HG03159 (cell line): ENCODE measurements around the gene RAMACL.

Experiments used
- ATAC-seq: cut with Tn5 transposase; IDR thresholded peaks from one replicate; pipeline ENCODE4 v1.9.1; 2021; ENCODE audit warnings: mild to moderate bottlenecking, moderate library complexity; ENCODE audit not compliant: unreplicated experiment

RAMACL gene

DNA sequence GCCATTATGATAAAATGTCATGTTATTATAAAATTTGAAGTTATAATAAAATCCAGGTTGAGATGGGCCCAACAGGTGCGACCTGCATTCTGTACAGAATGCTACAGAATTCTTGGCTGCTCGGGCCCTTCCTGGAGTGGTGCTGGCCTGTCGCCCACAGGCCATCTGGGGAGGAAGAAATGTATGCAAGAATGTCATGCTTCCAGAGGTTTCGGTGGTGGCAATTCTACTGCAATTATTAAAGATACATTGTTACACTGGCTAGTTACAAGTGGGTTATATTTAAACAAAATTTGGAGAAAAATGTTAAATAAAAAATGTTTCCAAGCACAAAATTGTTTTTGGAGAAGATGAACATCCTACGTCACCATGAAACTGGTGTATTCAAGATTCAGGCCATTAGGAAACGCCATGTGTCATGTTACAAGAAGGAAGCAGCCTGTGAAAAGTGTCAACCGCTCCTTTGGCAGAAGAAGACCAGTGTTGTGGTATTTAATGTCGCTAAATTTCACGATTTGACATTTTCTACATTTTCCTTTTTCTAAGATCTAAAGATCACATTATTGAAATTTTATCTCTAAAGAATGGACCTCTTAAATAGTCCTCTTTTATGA, 7.1 kb downstream of the RAMACL start:
- ATAC-seq, result no peak

DNA sequence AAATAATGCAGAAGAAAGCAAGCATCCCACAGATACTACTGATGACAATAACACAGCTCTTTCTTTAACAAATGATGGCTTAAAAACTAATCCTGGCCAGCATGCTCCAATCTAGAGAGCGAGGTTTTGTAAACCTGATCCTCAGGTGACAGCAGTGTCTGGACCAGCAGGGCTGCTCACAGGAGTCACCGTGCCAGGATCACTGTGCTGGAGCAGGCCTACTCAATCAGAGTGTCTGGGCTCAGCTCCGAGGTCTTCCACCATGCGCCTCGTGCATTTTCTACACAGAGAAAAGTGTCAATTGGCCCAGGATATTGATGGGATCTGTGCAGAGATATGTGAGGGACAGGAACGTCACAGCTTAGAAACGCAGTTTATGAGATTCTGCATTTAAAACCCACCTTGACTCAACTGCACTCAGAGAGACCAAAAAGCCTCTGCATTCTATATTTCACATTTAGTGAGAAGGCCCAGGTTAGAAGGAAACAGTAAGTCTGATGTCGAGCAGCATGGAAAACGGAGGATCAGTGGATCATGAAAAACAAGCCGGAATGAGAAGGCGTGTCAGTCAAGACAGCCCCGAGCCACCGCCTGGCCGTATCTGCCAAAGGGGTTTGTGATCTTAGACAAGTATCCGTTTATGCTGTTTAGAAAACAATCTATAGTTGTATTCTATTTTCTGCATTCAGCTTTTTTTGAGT, 7.8 kb downstream of the RAMACL start:
- ATAC-seq, result no peak

DNA sequence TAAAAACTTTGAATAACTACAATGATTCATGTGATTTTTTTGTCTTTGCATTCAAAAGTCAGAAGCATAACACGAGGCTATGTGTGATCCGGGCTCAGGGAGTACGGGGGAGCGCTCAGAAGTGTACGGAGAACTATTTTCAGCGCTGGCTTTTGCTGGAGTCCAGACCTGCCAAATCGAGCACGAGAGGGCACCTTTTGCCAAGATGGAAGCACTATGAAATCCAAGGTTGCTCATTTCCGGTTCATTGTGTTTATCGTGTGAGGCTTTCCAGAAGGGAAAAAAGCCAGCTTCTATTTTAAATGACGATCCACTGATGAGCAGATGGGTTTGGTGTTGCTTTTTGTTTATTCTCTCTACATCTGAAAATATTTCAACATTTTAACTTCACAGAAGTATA, 11.3 kb downstream of the RAMACL start:
- ATAC-seq, result no peak

DNA sequence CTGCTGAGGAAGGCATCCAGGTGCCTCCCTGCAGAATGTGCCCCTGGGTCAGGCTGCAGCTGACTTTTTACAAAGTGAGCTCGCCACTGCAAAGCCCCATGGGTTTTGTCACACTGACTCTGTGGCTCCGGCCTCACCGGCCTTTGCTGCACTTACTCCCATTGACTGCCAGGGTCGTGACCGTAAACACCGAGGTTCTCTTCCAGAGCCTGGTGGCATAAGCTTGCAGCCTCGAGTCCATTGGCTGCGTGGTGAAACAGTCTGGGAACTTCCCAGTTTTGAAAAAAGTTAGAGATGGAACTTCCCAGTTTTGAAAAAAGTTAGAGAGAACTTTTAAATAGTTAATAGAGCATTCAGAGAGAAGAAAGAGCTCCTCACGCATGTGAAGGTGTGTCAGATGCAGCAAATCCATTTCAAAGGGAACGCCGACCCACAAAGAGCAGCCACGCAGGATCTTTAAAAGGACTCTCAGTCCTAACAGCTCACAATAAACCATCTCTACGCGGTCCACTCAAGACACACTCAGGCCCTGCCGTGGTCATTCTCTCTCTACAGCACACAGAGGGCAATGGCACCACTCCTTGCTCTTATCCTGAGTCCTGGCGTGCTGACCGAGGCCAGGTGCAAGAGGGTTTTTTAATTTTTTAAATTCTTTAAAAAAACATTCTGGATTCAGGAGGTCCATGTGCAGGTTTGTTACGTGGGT, 12.8 kb downstream of the RAMACL start:
- ATAC-seq, result no peak

DNA sequence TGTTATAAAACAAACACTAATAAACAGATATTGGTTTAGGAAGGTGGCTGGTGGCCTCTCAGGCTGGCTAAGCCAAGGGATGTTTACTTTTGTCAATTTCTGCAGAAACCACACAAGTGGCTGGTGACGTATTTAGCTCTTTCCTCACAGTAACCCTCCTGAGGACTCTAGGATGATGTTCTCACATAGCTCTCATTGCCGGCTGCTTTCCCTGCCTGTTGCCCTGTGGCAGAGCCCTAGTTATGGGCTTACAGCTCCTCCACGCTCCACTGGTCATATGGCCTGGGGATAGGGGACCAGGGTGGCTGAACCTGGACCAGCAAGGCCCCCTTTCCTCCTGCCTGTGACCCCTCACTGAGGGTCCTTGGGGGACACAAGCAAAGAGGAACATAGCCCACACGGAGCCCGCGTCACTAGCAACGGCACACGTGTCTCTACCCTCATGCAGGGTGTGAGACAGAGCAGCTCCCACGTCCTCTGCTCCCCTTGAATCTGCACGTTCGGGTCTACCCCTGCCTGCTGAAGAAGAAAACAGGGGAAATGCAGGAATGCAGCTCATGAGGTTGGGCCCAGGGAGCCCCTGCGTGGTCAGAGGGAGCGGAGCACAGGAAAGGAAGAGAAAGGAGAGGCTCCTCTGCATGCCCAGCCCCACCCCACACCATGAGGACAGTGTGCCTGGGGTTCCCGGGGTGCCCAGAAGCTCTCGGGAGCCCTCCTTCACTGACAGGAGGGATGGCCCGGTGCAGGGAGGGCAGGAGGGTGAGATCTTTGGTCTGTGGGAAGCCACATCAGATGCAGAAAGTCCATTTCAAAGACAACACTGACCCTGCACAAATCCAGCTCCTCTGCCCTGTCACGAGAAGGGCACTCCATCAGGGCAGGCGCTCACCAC, 13.9 kb downstream of the RAMACL start:
- ATAC-seq, result no peak

DNA sequence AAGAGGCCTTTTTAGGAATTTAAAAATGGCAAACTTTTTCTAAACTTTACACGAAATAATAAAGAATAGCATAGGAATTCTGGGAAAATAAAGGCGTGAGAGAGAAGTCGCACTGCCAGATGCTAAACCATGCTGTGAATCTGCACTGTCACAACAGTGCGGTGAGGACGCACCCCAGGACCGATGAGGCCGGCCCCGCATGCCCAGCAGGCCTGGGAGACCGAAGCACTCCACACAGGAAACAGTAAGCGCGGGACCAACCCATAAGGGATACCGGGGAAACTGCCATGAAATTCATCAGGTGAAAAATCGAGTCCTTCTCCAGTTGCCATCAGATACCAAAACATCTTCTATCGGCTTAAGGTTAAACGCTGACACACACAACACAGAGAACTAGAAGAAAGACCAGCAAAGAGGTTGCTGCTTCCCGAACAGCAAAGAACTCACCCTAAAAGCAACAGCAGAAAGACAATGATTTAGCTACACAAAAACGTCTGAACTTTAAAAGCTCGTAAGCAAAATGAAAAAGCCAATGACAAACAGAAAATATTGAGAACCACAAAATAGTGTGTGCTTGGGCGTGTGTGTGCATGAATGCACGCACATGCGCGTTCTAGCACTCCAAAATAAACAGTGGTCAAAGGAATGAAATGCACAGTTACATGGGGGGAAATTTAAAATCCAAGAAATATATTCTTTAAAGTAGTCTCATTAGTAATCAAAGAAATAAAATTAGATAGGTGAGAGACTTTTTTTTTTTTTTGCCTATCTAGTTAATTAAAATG, 15.4 kb downstream of the RAMACL start:
- no peak for ATAC-seq

DNA sequence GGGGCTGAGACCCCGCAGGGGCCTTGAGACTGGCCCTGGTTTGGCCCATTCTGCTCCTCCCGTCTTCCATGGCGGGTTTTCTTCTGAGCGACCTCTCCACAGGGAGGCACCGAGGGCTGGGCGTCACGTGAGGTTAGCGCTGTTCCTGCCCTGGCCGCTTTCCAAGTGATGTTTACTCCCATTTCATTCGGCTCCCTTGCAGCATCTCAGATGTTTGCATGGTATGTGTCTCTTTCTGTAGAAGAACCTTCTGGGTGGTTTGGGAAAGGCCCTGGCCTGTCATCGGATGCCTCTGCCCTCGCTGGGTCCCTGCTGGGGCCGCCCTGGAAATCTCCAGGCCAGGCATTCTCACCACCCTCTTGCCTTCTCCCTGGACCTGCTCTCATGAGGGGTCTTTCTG, 17.3 kb downstream of the RAMACL start:
- ATAC-seq, result no peak

DNA sequence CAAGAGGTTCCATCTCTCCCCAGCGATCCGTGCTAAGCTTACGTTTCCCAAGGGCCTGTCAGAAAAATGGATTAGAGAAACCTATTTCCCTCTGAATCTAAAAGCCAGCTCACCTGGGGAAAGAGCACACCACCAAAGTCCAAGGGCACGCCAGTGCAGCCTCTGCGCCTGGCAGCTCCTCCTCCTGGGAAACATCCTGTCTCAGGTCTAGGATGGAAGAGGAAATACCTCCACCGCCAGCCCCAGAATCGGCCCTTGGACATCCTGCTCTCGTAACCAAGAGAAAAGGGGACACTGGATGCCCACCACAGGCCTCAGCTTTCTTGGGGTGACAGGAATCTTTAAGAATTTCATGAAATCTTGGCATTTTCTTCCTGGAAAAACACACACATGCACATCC, 18.7 kb downstream of the RAMACL start:
- no peak for ATAC-seq

DNA sequence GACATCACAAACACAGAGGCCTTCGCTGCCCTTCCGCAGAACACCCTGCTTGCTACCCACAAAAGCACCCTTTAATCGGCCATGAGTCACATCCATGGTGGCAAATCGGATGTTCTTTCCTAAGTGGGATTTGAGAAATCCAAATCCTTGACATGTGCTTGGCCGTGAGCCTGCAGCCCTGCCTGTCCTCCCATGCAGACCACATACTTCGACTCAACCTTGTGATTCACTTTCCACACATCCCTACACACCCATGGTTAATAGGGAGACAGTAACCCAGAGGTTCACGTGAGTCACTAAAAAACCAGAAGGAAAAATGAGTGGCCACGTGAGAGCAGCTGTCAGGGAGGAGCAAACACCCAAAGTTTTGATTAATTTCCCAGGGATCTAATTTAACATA, 19.4 kb downstream of the RAMACL start:
- no peak for ATAC-seq

DNA sequence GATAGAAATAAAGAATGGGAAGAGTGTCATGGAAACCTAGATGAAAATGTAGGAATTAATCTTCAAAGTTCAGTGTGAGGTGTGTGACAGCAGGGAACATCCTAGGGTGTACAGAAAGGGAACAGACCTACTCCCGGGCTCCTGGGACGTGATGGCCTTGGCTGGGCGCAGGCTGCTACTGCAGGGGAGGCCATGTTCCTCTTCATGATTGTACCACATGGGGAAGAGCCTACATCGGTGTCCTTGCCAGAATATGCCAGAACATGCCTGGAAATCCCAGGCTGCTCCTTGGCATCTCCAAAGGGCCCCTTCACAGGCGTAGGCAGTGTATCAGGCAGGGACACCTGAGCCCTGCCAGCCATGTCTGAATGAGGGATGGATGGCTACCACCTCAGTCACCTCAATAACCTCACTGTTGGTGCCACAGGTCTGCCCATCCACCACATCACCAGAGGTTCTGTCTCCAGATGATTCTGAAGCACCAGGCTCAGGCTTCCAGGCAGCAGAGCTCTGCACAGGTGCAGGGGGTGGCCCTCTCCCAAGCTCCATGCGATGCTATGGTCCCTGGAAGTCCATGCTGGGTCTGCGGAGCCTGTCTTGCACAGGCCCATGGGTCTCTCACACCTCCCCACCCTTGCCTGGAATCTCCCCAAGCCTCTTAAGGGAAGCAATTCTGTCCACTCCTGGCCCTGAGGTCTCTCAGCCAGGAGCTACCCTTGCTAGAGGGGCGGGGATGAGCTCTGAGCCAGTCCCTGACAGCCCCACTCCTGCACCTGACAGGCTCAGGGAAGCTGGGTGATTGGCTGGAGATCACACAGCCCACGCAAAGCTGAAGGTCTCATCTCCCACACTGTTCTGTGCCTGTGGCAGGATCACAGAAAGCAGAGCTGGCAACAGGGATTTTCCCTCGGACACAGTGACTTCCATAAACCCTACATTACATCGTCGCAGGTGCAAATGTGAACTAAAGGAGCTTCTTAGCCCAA, 20.2 kb downstream of the RAMACL start:
- ATAC-seq, result no peak

DNA sequence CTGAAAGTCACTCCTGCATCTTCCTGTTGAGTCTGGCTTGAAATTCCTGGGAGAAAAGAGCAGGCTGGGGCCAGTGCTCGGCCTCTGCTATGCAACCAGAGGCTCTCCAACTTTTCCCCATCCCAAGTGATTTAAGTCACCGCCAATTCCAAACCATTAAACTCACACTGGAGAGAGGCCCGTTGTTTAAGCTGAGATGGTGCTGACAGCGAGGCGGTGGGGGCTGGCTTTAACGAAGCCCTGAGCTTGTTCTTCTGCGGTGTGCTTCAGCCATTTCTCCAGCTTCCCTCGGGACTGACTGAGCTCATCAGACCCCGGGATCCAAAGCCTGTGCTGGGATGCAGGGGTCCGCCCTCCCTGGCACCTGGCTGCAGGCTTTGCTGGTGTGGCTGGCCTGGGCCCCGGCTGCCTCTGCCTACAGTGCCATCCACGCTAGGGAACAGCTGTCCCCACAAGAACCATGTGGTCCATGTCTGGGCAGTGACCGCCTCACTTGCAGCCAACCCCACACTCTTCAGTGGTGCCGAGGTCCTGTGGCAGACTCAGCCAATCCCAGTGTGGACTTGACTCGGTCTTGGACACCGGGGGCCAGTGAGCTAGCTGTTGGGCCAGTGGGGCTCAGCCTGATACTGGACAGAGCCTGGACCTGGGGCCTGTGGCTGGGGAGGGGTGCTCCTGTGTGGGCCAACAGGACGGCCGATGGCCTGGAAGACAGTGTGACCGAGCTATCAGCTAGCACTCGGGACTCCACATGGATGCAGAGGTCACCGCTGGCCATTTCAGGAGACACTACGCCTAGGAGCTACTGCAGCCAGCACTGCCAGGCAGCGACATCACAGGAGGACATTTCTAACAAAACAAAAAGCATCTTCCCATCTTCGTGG, 21.2 kb downstream of the RAMACL start:
- ATAC-seq, result no peak

DNA sequence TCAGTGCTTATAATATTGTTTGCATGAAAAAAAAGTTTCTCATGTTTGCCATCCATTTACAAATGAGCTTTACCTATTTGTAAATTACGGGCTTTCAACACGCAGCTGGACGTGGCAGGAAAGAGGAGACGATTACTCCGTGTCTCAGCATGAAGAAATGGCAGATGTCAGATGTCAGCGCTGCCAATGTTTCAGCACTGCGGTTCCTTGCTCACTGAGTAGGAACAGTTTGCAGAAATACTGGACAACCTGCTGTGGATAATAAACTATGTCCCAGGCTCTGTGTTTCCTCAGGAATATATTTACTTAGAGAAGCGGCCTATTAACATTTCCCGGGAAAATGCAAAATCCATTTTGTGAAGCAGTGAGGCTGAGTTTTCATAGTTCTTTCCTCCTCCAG, 22.7 kb downstream of the RAMACL start:
- no peak for ATAC-seq

DNA sequence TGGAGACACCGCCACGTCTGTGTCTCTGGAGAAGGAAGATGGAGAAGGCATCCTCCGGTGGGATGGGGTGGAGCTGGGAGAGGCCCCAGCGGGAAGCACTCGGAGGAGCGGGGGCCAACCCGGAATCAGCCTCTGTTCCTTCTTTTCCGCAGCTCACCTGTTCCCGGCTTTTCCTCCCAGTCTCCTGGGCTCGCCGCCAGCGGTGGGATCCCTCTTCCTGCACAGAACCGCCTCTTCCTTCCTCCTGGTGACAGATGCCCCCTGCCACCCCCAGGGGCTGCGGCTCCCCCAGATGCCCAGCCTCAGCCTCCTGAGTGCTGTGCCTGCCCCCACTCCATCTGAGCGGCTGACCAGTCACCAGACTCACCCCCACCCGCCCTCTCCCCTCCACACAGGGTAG, 23.3 kb downstream of the RAMACL start:
- no peak for ATAC-seq

DNA sequence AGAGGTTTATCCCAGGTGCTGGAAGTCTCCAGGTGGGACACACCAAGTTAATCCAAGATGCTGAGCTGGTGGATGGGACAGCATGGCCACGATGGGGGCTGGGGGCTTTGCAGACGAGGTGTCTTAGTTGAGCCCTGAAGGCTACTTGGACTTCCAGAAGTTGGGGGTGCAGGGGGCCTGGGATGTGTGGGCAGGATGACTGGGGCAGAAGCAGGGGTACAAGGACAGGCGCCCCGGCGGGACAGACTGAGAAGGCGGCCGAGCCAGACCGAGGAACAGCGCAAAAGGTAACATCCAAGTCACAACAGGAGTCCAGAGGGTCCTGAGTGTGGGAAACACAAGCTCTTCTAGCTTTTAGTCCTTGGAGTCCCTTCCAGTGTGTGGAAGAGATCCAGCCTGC, 23.8 kb downstream of the RAMACL start:
- no peak for ATAC-seq

DNA sequence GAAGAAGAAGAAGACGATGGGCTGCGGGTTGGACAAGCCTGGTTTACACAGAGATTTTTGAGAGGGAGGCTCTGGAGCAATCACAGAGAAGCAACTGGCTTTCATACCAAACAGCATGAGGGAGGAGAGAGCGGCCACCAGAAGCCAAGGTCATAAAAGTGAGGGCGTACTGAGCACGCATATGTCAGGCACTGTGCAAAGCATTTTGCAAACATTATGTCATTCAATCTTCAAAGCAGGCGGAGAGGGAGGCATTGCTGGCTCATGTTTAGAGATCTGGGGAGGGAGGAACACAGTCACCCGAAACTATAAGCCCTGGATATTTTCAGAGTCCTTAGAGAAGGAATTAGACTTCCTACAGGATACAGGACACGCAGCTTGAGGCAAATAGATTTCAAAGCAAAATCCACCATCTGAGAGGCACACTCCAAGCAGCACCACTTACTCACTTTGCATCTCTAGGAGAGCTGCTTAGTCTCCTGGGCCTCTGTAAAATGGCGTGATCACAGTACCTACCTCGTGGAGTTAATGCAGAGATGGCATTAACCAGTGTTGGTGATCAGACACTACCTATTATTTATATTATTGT, 24.6 kb downstream of the RAMACL start:
- ATAC-seq, result no peak

DNA sequence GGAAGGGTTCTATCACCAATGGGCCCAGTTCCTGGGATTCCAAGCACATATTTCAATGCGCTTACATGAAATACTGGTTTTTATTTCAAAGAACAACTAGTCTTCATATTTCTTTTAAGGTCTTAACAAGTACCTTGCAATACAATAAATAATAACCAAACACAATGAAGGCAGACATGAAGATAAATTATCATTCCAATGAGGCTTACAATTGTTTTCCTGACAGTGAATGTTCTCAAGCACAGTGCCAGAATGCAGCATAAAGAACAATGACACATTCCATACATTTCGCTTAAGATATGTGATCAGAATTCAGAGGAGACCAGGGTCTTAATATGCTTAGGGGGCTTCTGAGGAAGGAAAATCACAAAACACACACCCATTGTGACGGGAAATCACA, 26.3 kb downstream of the RAMACL start:
- no peak for ATAC-seq

DNA sequence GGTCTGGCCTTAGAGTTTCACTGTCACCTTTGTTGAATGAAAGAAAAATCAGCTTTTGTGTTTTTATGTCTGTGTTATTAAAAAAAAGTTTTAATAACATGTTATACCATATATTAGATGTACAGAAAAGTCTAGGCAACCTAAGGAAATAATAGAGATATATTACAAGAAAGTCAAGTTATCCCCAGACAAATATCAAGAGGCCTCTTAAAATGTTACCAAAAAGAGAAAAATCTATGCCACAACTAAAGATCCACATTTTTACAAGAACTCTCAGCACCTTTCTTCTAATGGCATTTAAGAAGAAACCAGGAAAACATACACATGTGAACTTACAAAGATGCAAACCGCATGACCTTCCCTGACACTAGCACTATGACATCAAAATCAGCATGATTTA, 26.8 kb downstream of the RAMACL start:
- ATAC-seq, result no peak

DNA sequence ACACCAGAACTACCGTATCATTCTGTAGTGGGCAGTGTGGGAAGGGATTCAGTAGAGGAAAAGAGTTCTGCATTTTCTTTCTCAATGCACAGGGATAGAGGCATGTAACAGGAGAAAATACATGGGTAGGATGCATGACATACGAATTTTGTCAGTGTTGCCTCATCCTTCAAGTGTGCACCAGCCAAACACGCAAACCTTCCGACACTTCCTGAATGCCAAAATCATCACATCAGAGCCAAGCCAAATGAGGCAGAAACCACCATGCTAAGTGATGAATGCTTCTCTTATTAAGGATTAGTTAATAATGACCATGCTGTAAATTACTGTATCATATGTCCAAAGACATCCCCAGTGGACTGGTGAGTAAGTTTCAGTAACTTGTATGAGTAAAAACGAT, 27.3 kb downstream of the RAMACL start:
- no peak for ATAC-seq
